Activated CD4-positive, alpha-beta memory T cell treated with anti-CD3 and anti-CD28 coated beads for 36 hours (primary cell): Measurements from ENCODE around the gene UBE2Q1. TPM values are rescaled to one million over a fixed set of nuclear protein-coding genes. Genes with fewer than 3 reads are reported as not detected.

Experiments
- CTCF ChIA-PET: fragments of 350-600 bp; sonication (Branson Sonifier 250); formaldehyde crosslinking; loops from one replicate; lab custom pipeline; 2021; ENCODE audit warnings: antibody characterized with exemption, inconsistent platforms; lab: Charles Lee
- POLR2A ChIA-PET: fragments of 350-600 bp; sonication (Branson Sonifier 250); formaldehyde crosslinking; loops from one replicate; lab custom pipeline; 2021; ENCODE audit warnings: antibody characterized with exemption; lab: Charles Lee
- DNase-seq: peaks from one replicate; pipeline ENCODE4 v3.0.0-alpha.2; 2020
- H3K27ac Mint-ChIP-seq: one replicate; pipeline ENCODE4 v1.8.0; 2021; ENCODE audit warnings: mixed read lengths
- H3K27me3 Mint-ChIP-seq: one replicate; pipeline ENCODE4 v1.8.0; 2021; ENCODE audit warnings: mixed read lengths
- H3K36me3 Mint-ChIP-seq: one replicate; pipeline ENCODE4 v1.8.0; 2021; ENCODE audit warnings: mixed read lengths
- H3K4me1 Mint-ChIP-seq: one replicate; pipeline ENCODE4 v1.8.0; 2021; ENCODE audit warnings: low read depth, mixed read lengths
- H3K4me3 Mint-ChIP-seq: one replicate; pipeline ENCODE4 v1.8.0; 2021; ENCODE audit warnings: mild to moderate bottlenecking, mixed read lengths
- H3K9me3 Mint-ChIP-seq: one replicate; pipeline ENCODE4 v1.8.0; 2021; ENCODE audit warnings: mixed read lengths
- intact Hi-C: fragments of 100-400 bp; cut with micrococcal nuclease; formaldehyde crosslinking; loops from one replicate; pipeline ENCODE4 v1.15.1; 2023
- total RNA-seq, 2 experiments: library from RNA; stranded (reverse); gene quantifications; one replicate each; pipeline ENCODE4 v1.2.3, GENCODE V29; 2021

UBE2Q1 gene
- total RNA-seq, 2 experiments from 2014 or later, result 82.5 to 86.2 TPM

GRCh38 chr1:154499446-154499845 is 59.0 kb downstream of the UBE2Q1 start:
- POLR2A ChIA-PET, result no interaction called here
- CTCF ChIA-PET, result interaction anchor here (1.0 kb wide), 1 partner anchor 47 kb away, joined by 3 read pairs; no protein-coding TSS in a partner anchor
- no peaks in the 10 kb centered on the region for H3K9me3 Mint-ChIP-seq
- intact Hi-C loops, result loop anchor here (5.0 kb wide), 1 partner anchor 258 kb away; no protein-coding TSS in a partner anchor
- no peak overlapping the region for H3K4me3 Mint-ChIP-seq
- no peak overlapping the region for H3K27ac Mint-ChIP-seq
- no peaks in the 10 kb centered on the region for H3K36me3 Mint-ChIP-seq
- peaks cover 39% of the 10 kb centered on the region for H3K4me1 Mint-ChIP-seq
- peak; percentile 29 for DNase-seq
- H3K27me3 Mint-ChIP-seq, result peaks cover 34% of the 10 kb centered on the region

Other genes with a start within 250 kb of the UBE2Q1 start
- gene AQP10, start 237.6 kb downstream of the UBE2Q1 start, total RNA-seq, result not detected
- 10 to 100 TPM; 58.5 to 59.9 TPM for gene ATP8B2, start 233.1 kb downstream of the UBE2Q1 start, total RNA-seq
- 10 to 100 TPM; 30.2 to 30.5 TPM for gene IL6R, start 153.3 kb downstream of the UBE2Q1 start, total RNA-seq
- not detected for gene TDRD10, start 56.4 kb downstream of the UBE2Q1 start, total RNA-seq
- under 1 TPM in 1 of 2 experiments, not detected in 1; 0.07 TPM for gene SHE, start 56.2 kb downstream of the UBE2Q1 start, total RNA-seq
- gene CHRNB2, start 9.1 kb upstream of the UBE2Q1 start, total RNA-seq, result not detected
- gene ADAR, start 49.5 kb upstream of the UBE2Q1 start, total RNA-seq, result 100 to 1,000 TPM; 270 to 289 TPM